H1 (cell line): ENCODE data around the gene SPACDR. TPM values are rescaled to one million over a fixed set of nuclear protein-coding genes. Genes with fewer than 3 reads are reported as not detected.

Experiments used
- BACH1 ChIP-seq: IDR thresholded peaks from 2 replicates; pipeline ENCODE4 v1.6.1; 2012; ENCODE audit warnings: low read length, improper control_type of control experiment
- BRCA1 ChIP-seq: IDR thresholded peaks from 2 replicates; pipeline ENCODE4 v1.6.1; 2012; ENCODE audit warnings: low read depth, low read length, improper control_type of control experiment
- CHD7 ChIP-seq: fragments of 300-600 bp; sonication (generic); IDR thresholded peaks from 2 replicates; pipeline ENCODE4 v1.7.1; 2012; ENCODE audit warnings: low read length, moderate library complexity, mild to moderate bottlenecking, inconsistent platforms; ENCODE audit not compliant: insufficient replicate concordance
- CTCF ChIP-seq, 3 experiments: IDR thresholded peaks; 1 replicate in 2 of 3; 2 replicates in 1 of 3; pipeline versions ENCODE4 v1.5.1 to v1.6.1; 2011; ENCODE audit warnings: low read length in 3 of 3, mild to moderate bottlenecking in 3 of 3, inconsistent platforms in 2 of 3, low read depth in 1 of 3, moderate library complexity in 1 of 3; ENCODE audit not compliant: insufficient read depth in 1 of 3; ENCODE audit errors: control extremely low read depth in 1 of 3
- HDAC2 ChIP-seq, 2 experiments: fragments of 300-600 bp in 1 of 2; sonication (generic) in 1 of 2; IDR thresholded peaks; 2 replicates each; pipeline ENCODE4 v1.6.1; 2011 to 2012; ENCODE audit warnings: low read depth in 2 of 2, low read length in 2 of 2, mild to moderate bottlenecking in 2 of 2, moderate library complexity in 2 of 2, borderline replicate concordance in 1 of 2, inconsistent platforms in 1 of 2
- MAX ChIP-seq: IDR thresholded peaks from 2 replicates; pipeline ENCODE4 v1.6.1; 2012; ENCODE audit warnings: inconsistent platforms
- SAP30 ChIP-seq: fragments of 300-600 bp; sonication (generic); IDR thresholded peaks from 2 replicates; pipeline ENCODE4 v1.7.1; 2012; ENCODE audit warnings: low read length, moderate library complexity, mild to moderate bottlenecking, inconsistent platforms; ENCODE audit not compliant: insufficient read depth, insufficient replicate concordance
- SUZ12 ChIP-seq: fragments of 200-600 bp; sonication (generic); IDR thresholded peaks from 2 replicates; pipeline ENCODE4 v1.6.1; 2012; ENCODE audit warnings: mild to moderate bottlenecking, inconsistent platforms, low read length, moderate library complexity, mixed read lengths
- polyA plus RNA-seq, 7 experiments: library from polyadenylated mRNA; depleted of rRNA in 3 of 7; stranded (reverse) in 5 of 7; unstranded in 2 of 7; fragments of >200 nt in 5 of 7; fragments of 200-250 nt in 2 of 7; gene quantifications; 1 replicate in 5 of 7; 2 replicates in 1 of 7; 4 replicates in 1 of 7; pipeline versions ENCODE4 v1.2.1 to v1.2.3, GENCODE V29; 2011 to 2013; ENCODE audit warnings: missing spikeins in 2 of 7, mixed read lengths in 2 of 7
- total RNA-seq: library from RNA; stranded (reverse); fragmentation: NEBNext Ultra II Directional; extraction: Animal tissue kit (Norgen Biotek cat#: 25700); gene quantifications from 2 replicates; pipeline ENCODE4 v1.2.1, GENCODE V29; 2021

The SPACDR gene
- total and polyA plus RNA-seq, 2 of the 8 experiments (the other 6 are each of a cell fraction or from before 2014, with no cell fraction given), result 0.26 TPM; not detected in 1

- TF ChIP-seq CHD7 (no peak), MAX (no peak), BACH1 (no peak), SUZ12 (no peak), HDAC2 (IDR thresholded peaks at IDR 0.05; ENCODE audit: borderline replicate concordance in 1 of 2, low read depth in 2 of 2, low read length in 2 of 2) (no peak), CTCF (IDR thresholded peaks at IDR 0.05; ENCODE audit: control extremely low read depth in 1 of 3, insufficient read depth in 1 of 3, low read depth in 1 of 3, low read length in 3 of 3) (no peak), SAP30 (no peak), BRCA1 (no peak)
Observed at GRCh38 chr7:100509231-100509630, 45.2 kb upstream of the SPACDR start (continued).
